ENCODE data around the gene CLCN5.

The CLCN5 gene

GRCh38 chrX:49934729-49935128 is 12.3 kb downstream of the CLCN5 start:
- no peak for DNase-seq

- no peak for DNase-seq
Measured at GRCh38 chrX:49947781-49948180, 25.4 kb downstream of the CLCN5 start.

GRCh38 chrX:49949961-49950360 is 27.6 kb downstream of the CLCN5 start:
- no peak for DNase-seq

GRCh38 chrX:49951524-49952193 is 29.3 kb downstream of the CLCN5 start:
- DNase-seq = no peak

- no peak for DNase-seq
Measured at GRCh38 chrX:49956313-49956712, 33.9 kb downstream of the CLCN5 start.

DNA sequence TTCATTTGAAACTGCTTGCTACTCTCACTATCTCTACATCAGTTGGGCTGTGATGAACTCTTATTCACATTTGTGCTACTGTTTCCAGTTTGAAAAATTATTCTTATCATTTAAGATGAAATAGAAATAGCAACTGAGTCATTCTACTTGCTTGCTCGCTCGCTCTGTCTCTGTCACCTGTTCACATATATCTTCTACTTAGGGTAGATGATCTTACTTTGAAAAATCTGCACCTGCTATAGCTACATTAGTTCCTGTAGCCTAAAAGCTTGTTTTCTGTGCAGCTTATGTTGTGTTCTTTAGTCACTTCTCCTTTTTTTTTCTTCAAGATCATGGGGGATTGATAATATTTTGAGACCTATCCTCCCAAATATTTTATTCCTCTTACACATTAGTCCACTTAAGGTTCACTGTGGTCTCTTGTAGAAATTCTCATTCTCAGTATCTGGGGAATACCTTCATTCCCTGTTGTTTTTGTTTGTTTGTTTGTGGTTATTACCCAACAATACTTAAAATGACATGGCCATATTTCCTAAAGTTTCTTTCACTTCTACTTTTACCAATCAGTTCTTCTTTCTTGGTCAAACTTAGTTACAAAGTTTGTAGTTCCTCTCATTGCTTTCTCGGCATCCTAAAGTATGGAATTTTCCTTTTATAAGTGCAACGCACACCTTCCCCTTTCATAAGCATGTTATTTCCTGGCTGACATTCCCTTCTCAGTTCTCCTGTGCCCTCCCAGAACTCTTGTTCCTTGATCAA is 36.5 kb downstream of the CLCN5 start:
- no peak for DNase-seq

DNA sequence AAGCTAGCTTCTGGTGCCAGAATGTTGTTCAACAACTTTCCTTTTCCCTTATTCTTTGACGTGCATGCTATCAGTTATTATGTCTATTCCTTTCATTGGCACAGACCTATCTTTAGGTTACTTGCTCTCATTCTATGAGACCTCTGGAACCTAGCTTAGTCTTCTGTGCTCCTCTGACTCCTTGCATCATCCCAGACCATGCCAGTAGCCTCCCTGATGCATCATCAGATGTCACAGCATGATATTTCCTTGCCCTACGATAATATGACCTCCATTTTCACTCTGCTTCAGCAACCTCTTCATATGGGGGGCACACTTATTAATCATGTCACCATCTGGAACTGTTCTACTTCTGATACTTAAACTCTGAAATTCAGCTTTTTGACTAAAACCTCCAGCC is 37.2 kb downstream of the CLCN5 start:
- DNase-seq = no peak

- DNase-seq = no peak
Measured at GRCh38 chrX:49960061-49960460, 37.7 kb downstream of the CLCN5 start.

DNA sequence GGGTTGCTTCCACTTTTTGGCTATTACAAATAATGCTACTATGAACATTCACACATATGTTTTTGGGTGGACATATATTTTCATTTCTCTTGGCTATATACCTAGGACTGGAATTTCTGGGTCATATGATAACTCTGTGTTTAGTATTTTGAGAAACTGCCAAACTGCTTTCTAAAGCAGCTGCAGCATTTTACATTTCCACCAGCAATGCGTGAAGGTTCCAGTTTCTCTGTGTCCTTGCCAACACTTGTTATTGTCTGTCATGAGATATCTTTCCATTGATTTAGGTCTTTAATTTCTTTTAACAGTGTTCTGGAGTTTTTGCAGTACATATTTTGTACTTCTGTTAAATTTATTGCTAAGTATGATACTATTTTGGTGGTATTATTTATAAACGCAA is 48.3 kb downstream of the CLCN5 start:
- DNase-seq = no peak

DNA sequence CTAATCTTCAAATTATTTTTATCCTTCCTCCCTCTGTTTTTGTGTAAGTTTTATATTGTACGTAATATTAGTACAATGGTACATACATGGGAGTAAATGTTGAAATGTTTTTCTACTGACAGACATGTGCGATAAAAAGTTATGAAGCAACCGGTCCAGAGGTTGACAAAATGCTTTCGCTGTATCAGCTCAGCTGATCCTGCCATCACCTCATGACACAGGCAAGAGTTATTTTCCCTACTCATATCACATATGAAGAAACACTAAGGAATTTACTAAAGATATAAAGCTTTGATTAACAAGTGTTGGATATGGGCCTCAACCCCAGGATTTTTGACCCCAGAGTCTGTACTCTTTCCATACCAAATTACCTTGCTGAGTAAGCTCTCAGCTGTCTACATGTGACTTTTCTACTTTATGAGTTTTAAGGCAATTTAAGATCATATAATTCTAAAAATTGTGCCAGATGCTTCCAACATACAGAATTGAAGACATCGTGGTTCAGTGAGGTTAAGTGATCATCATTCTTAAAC is 50.0 kb downstream of the CLCN5 start:
- DNase-seq = no peak

DNA sequence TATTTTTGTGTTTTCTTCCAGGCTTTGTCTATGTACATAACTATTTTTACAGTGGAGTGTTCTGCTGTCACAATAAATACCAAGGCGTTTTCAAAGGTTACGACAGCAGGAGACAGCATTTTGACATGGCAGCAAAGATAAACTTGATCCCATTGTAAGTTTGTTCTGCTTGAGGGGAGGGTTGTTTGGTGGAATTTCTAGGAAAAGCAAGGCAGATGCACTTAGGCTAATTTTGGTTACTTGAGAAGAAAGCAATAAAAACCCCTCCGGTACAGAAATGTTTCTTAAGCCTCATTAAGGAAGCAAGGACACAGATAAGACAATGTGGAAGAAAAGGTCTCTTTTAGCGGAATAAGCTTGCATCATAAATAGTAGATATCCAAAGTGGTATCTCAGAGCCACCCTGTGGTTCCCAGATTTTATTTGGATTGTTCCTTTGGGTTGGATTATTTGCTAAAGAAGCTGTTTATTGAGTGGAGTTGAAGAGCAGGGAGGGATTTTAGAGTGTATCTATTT is 54.3 kb downstream of the CLCN5 start:
- no peak for DNase-seq

GRCh38 chrX:49977319-49978090 is 55.1 kb downstream of the CLCN5 start:
- DNase-seq = no peak

DNA sequence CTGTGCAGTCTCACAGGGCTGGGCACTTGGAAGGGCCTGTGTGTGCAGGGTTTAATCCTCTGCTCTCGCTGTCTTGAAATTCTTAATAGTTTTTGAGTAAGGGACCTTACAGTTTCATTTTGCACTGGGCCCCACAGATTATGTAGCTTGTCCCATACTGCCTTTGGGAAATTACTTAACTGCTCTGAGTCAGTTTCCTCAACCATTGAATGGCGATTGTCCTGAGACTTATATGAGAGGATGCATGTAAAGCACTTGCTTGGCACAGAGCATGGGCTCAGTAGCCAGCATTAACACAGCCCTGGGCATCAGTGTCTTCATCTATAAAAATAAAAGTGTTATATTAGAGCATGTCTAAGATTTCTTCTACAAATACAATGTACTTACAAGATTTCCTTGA is 55.8 kb downstream of the CLCN5 start:
- no peak for DNase-seq

- DNase-seq = no peak
Measured at GRCh38 chrX:49986058-49986457, 63.7 kb downstream of the CLCN5 start.

DNA sequence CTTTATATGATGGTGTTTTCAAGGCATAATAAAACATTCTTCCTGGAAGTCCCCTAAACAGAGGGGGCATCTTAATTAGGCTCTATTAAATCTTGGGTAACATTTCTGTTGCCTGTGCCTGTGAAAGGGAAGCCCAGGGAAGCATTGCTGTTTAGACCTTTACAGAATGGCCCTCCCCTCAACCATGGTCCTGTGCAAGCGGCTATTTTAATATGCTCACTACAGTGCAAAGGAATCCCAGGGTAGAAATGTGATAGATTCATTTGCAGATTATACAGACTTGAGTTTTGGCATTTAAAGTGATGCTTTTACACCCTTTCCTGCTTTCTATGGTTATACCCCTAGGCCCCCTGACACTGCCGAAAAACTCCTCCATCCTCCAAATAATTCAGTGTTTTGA is 65.3 kb downstream of the CLCN5 start:
- no peak for DNase-seq

DNA sequence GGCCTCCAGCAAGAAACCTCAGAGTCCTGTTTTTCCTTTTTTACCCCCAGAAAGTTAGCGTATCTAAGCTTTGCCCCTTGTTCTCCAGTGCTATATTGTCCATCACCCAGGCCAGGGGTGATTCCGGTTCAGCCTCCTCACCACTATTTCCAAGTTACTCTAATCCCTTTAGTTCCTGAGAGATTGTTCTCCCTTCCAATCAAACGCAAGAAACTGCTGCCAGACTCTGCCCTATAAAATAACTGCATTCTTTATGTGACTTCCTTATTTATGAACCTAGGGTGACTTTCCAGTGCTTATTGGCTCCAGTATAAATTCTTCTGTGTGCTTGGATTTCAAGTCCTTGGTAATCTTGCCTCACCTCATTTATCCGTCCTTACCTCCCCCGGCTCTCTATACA is 65.7 kb downstream of the CLCN5 start:
- DNase-seq = no peak

- DNase-seq = no peak
Measured at GRCh38 chrX:49991758-49992157, 69.4 kb downstream of the CLCN5 start.

DNA sequence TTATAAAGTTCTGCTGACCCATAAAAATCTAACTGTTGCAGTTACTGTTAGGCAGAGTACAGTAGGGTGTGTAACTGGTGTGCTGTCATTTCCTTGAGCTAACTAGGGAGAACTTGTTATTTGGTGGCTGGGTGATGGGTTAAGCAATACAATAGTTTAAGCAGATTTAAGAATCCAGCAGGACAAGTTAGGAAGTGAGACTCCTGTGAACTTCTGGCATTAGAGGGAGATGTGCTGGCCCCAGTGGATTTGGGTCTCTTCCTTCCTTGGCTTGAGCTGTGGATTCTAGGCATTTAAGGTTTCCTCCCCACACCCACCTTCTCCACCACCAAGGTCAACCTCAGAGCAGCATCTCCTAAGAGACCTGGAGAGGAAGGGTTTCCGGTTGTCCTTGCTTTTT is 70.5 kb downstream of the CLCN5 start:
- no peak for DNase-seq

DNA sequence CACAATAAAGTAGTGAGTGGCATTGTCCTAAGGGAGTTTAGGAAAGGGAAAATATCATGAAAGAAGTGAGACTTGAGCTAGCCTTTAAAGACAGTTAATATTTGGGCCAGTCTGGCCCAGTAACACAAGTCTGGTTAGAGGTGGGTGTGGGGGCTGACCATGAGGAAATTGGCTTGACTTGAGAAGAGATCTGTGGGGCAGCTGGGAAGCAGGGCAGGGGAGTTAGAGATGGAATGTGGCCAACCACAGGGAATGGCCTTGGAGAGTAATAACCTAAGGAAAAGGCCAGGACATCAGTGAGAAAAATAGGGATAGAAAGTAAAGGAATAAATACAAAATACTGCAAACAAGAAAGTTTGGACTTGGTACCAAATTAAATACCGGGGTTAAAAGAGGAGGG is 71.3 kb downstream of the CLCN5 start:
- no peak for DNase-seq

GRCh38 chrX:49995107-49995731 is 72.8 kb downstream of the CLCN5 start:
- DNase-seq = no peak

DNA sequence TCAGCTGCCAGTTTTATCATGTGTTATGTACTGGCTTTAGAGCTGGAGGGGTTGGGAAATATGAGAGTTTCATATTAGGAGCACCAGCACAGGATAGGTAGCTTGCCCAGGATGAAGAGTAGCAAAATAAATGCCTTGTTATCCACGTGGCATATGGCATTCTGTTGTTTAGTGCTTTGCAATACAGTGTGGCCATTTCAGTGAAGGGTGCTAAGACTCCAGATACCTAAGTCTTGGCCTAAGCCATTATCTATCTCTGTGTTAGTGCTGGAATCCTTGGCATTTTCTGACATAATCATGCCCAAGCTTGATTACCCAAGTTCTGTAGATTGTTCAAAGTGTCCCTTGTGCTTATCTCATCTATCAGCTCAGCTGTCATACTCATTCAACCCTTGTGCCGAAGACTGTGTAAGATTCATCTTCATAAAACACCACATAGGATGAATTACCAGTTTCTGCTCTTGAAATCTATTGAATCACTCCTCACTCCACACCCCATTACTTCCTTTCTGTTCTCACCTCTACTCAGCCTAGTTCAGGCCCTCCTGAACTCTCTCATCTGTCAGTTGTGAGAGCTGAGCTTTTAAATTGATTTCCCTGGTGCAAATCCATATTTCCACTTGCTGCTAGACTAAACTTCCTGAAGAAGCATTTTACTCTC is 73.5 kb downstream of the CLCN5 start:
- no peak for DNase-seq

DNA sequence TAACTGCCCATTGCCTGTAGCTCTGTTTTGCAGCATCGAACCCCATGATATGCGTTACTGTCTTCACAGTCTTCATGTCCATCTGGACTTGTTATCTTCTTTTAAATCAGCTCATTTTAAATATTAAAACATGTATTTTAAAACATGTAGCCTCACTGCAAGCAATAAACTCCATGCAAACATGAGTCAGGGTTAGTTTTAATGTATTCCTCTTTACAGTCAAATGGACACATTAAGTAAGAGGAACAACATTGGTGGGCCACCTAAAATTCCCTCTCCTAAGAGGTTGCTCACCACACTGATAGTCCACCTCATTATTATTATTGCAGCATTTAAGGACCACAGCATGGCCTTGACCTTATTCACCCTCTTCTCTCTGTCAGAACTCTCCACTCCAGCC is 74.1 kb downstream of the CLCN5 start:
- DNase-seq = no peak

Data from activated CD4-positive, alpha-beta T cell treated with anti-CD3 and anti-CD28 coated beads, Interleukin-2, amount 50 U/mL, for 16 hours (primary cell).